Spleen (tissue), 11 donors: Measurements from ENCODE around the gene PDXK. TPM values are rescaled to one million over a fixed set of nuclear protein-coding genes. Genes with fewer than 3 reads are reported as not detected.

ENCODE experiments used
- DNase-seq: peaks from one replicate; pipeline ENCODE4 v3.0.0-alpha.2; 2020
- H3K27ac ChIP-seq, 8 donors: fragments of 200-600 bp; sonication (generic) in 7 of 8; 1 replicate in 4 of 8; 2 replicates in 4 of 8; pipeline versions ENCODE4 v1.5.0 to v1.8.0; 2016 to 2021; ENCODE audit warnings: inconsistent platforms in 4 of 8, mild to moderate bottlenecking in 4 of 8, moderate library complexity in 1 of 8
- H3K27me3 ChIP-seq, 7 donors: fragments of 200-600 bp; sonication (generic) in 6 of 7; replicated peaks in 1 of 7; 1 replicate in 4 of 7; 2 replicates in 3 of 7; pipeline versions ENCODE4 v1.5.0 to v1.8.0; 2016 to 2021; ENCODE audit warnings: inconsistent platforms in 3 of 7, mild to moderate bottlenecking in 1 of 7
- H3K36me3 ChIP-seq, 6 donors: fragments of 200-600 bp; sonication (generic) in 5 of 6; 1 replicate in 4 of 6; 2 replicates in 2 of 6; pipeline versions ENCODE4 v1.5.0 to v1.8.0; 2016 to 2021; ENCODE audit warnings: inconsistent platforms in 2 of 6
- H3K4me1 ChIP-seq, 6 donors: fragments of 200-600 bp; sonication (generic) in 5 of 6; 1 replicate in 3 of 6; 2 replicates in 3 of 6; pipeline versions ENCODE4 v1.5.0 to v1.8.0; 2016 to 2021; ENCODE audit warnings: inconsistent platforms in 3 of 6
- H3K4me3 ChIP-seq, 8 donors: fragments of 200-600 bp; sonication (generic) in 7 of 8; 1 replicate in 4 of 8; 2 replicates in 4 of 8; pipeline versions ENCODE4 v1.5.0 to v1.8.0; 2016 to 2021; ENCODE audit warnings: inconsistent platforms in 4 of 8, mild to moderate bottlenecking in 4 of 8, moderate library complexity in 2 of 8
- H3K9me3 ChIP-seq, 8 donors: fragments of 200-600 bp; sonication (generic) in 7 of 8; 1 replicate in 4 of 8; 2 replicates in 4 of 8; pipeline versions ENCODE4 v1.5.0 to v1.8.0; 2016 to 2021; ENCODE audit warnings: inconsistent platforms in 4 of 8
- POLR2A ChIP-seq, 3 donors: fragments of 450-650 bp; IDR thresholded peaks; one replicate each; pipeline ENCODE4 v1.5.1; 2017; ENCODE audit warnings: antibody characterized with exemption in 3 of 3, mild to moderate bottlenecking in 1 of 3
- POLR2AphosphoS5 ChIP-seq, 3 donors: sonication (generic); formaldehyde crosslinking; IDR thresholded peaks; one replicate each; pipeline ENCODE4 v1.5.1; 2017; ENCODE audit warnings: antibody characterized with exemption in 3 of 3
- WGBS, 5 donors: extraction: QIAGEN DNeasy Blood & Tissue Kit in 3 of 5; methylation state at CpG; one replicate each; pipeline versions ENCODE4 v1.1.5 to v1.1.7; 2013 to 2018; 5-methylcytosine and 5-hydroxymethylcytosine counted together
- intact Hi-C: fragments of 100-400 bp; cut with DNase I; formaldehyde crosslinking; loops from one replicate; pipeline ENCODE4 v1.15.0; 2023; ENCODE audit warnings: low total_unique reads
- polyA plus RNA-seq, 3 donors: library from polyadenylated mRNA; stranded (reverse); fragments of 200-250 nt; gene quantifications; one replicate each; pipeline ENCODE4 v1.2.1, GENCODE V29; 2013
- total RNA-seq, 7 donors: library from RNA; depleted of rRNA in 3 of 7; stranded (reverse); fragments of >200 nt in 3 of 7; fragmentation: NEBNext Ultra II Directional in 4 of 7; extraction: Animal tissue kit (Norgen Biotek cat#: 25700) in 4 of 7; gene quantifications; one replicate each; pipeline versions ENCODE4 v1.1.0 to v1.2.1, GENCODE V29; 2016 to 2021
- TF ChIP-seq, protein P1 (sequence below), 11 experiments: fragments of 200-600 bp in 7 of 11; fragments of 450-650 bp in 4 of 11; sonication (generic) in 4 of 11; IDR thresholded peaks in 8 of 11; conservative IDR thresholded peaks in 3 of 11; 1 replicate in 7 of 11; 2 replicates in 4 of 11; pipeline versions ENCODE4 v1.4.0 to v1.8.0; 2016 to 2021; ENCODE audit warnings: antibody characterized with exemption in 11 of 11, inconsistent platforms in 4 of 11, mild to moderate bottlenecking in 1 of 11
- donor health status: healthy with polysubstance abuse.
- donor health status: DM: no; HTN: no; CAD: no; lungs with moderate emphysema.
- donor health status: DM: no; HTN: no; CAD: no.
- donor health status: Bipolar disorder and iron deficiency.
- donor health status: healthy.
- donor health status: DM: no; HTN: no; CAD: no.
- donor health status: DM: yes; HTN: yes; CAD: no.

Gene PDXK
- total and polyA plus RNA-seq, 10 donors = 17.9 to 82.9 (median 51.0) TPM

DNA sequence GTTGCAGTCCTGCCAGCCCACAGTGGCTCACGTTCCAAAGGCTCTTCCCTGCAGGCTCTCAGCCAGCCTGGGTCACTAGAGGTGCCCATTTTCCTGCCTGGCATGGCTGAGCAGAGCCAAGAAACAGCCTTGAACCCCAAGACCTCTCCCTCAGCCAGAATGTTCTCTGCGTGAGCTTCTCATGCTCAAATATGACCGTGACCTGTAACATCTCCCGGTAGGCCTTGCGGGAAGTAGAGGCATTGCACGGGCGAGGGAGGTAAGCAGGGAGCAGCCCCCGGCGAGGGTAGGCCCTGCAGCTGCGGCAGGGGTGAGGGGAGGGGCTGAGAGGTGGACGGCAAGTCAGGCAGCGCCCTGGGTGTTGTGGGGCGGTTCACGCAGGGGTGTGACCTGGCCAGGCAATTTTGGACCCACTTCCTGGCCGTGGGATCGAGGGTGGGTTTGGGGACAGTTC lies 90.4 kb downstream of the PDXK start:
- peaks cover 14 to 88% (median 63%) of the 10 kb centered on the region in 6 donors for H3K4me1 ChIP-seq
- no peak overlapping the region for H3K4me3 ChIP-seq
- TF ChIP-seq, protein P1, sequence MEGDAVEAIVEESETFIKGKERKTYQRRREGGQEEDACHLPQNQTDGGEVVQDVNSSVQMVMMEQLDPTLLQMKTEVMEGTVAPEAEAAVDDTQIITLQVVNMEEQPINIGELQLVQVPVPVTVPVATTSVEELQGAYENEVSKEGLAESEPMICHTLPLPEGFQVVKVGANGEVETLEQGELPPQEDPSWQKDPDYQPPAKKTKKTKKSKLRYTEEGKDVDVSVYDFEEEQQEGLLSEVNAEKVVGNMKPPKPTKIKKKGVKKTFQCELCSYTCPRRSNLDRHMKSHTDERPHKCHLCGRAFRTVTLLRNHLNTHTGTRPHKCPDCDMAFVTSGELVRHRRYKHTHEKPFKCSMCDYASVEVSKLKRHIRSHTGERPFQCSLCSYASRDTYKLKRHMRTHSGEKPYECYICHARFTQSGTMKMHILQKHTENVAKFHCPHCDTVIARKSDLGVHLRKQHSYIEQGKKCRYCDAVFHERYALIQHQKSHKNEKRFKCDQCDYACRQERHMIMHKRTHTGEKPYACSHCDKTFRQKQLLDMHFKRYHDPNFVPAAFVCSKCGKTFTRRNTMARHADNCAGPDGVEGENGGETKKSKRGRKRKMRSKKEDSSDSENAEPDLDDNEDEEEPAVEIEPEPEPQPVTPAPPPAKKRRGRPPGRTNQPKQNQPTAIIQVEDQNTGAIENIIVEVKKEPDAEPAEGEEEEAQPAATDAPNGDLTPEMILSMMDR (IDR thresholded peaks at IDR 0.05 in 8 of 11, conservative IDR thresholded peaks at IDR 0.05 in 3 of 11) = no peak
- peak in 2 of 3 donors; percentile 19 to 31 for TF ChIP-seq POLR2AphosphoS5 (IDR thresholded peaks at IDR 0.05)
- TF ChIP-seq POLR2A (IDR thresholded peaks at IDR 0.05) = no peak
- intact Hi-C loops = no loop called here
- peak; percentile 70 for DNase-seq
- no peaks in the 10 kb centered on the region for H3K27me3 ChIP-seq
- H3K9me3 ChIP-seq = no peaks in the 10 kb centered on the region
- WGBS, 5 donors = 77 to 89% (median 83%) methylated on average over 14 to 16 of the region's 16 CpGs
- H3K36me3 ChIP-seq = peaks cover 0 to 23% (median 2%) of the 10 kb centered on the region in 6 donors
- H3K27ac ChIP-seq = peak overlapping the region in 2 of 8 donors; percentile 8 to 30

DNA sequence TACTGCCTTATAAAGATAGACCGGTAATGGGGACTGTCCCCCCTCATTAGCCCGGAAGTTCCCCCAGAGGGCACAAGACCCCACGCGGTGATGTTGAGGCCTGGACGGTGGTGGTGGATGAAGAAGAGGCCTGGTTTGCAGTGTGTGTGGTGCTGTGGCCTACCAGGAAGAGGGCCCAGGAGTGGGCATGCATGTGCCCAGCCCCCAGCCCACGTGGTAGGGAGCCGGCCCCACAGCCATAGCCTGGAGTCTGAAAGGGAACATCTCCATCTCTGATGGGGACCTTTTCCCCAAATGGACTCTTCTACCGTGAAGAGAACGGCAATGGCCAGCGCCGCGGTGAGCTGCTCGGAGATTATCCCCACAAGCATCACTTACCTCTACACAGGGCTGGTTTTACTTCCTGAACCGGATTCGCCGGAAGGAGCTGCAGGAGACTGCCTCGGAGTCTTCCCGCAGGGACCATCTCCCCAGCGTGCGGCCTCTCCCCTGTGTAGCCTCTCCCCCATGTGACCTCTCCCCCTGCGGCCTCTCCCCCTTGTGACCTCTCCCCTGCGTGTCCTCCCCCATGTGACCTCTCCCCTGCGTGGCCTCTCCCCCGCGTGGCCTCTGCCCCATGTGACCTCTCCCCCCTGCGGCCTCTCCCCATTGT lies 91.0 kb downstream of the PDXK start:
- DNase-seq = no peak
- Histone ChIP-seq H3K9me3 (no peaks in the 10 kb centered on the region), H3K27me3 (no peaks in the 10 kb centered on the region), H3K4me3 (no peak overlapping the region), H3K36me3 (peaks cover 0 to 18% (median 0%) of the 10 kb centered on the region in 6 donors), H3K4me1 (peaks cover 14 to 82% (median 57%) of the 10 kb centered on the region in 6 donors), H3K27ac (peak overlapping the region in 2 of 8 donors; percentile 8 to 77)
- intact Hi-C loops = loop anchor here (10.0 kb wide), 1 partner anchor 125 kb away; no protein-coding TSS in a partner anchor
- TF ChIP-seq POLR2AphosphoS5 (IDR thresholded peaks at IDR 0.05) (no peak), POLR2A (IDR thresholded peaks at IDR 0.05) (no peak)
- TF ChIP-seq, protein P1 (IDR thresholded peaks at IDR 0.05 in 8 of 11, conservative IDR thresholded peaks at IDR 0.05 in 3 of 11) = no peak
- 73 to 78% (median 73%) methylated on average over 24 to 26 of the region's 26 CpGs for WGBS, 5 donors

DNA sequence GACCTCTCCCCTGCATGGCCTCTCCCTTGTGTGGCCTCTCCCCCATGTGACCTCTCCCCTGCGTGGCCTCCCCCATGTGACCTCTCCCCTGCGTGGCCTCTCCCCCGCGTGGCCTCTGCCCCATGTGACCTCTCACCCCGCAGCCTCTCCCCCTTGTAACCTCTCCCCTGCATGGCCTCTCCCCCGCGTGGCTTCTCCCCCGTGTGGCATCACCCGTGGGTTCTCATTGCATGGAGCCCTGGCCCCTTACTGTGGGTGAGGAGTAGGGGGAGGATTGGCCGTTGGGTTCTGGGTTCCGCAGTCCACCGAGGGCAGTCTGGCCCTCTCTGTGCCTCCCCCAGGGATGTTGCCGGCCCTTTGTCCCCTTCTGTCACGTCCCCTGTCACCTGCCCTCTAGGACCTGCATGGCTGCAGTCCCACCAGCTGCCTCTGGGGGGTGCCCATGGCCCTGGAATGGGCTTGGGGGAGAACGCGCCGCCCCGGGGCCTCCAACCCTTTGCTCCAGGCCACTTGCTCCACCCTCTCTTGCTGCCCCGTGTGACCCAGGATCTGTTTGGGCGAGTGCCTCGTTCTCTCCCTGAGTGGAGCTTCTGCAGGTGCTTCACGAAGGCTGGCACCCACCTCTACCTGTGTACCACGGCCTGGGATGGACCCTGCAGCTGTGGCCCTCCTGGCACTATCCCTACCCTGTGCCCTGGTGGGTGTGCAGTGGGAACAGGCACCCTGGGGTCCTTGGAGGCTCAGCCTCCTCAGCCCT lies 91.8 kb downstream of the PDXK start:
- Histone ChIP-seq H3K4me3 (peak overlapping the region in 4 of 8 donors; percentile 6 to 54 (median 20)), H3K36me3 (peaks cover 0 to 18% (median 0%) of the 10 kb centered on the region in 6 donors), H3K27me3 (no peaks in the 10 kb centered on the region), H3K4me1 (peaks cover 14 to 75% (median 51%) of the 10 kb centered on the region in 6 donors), H3K9me3 (no peaks in the 10 kb centered on the region), H3K27ac (peak overlapping the region in 5 of 8 donors; percentile 52 to 77 (median 66))
- 14 to 22% (median 17%) methylated on average over 18 to 23 of the region's 23 CpGs for WGBS, 5 donors
- intact Hi-C loops = loop anchor here (10.0 kb wide), 1 partner anchor 124 kb away; no protein-coding TSS in a partner anchor
- peak; percentile 96 for DNase-seq
- TF ChIP-seq POLR2A (IDR thresholded peaks at IDR 0.05) = no peak
- peak; percentile 56 to 77 (median 65) for TF ChIP-seq POLR2AphosphoS5 (IDR thresholded peaks at IDR 0.05)
- TF ChIP-seq, protein P1 (IDR thresholded peaks at IDR 0.05 in 8 of 11, conservative IDR thresholded peaks at IDR 0.05 in 3 of 11) = peak; percentile 94 to 98 (median 96)
